PC-9 (cell line): ENCODE data around the gene COA5. TPM values are rescaled to one million over a fixed set of nuclear protein-coding genes. Genes with fewer than 3 reads are reported as not detected.

Source experiments
- BruUV-seq: library from RNA; stranded (reverse); fragments of 400-500 nt; replicated peaks from 2 replicates; lab custom pipeline; 2021; lab: Mats Ljungman, UMichigan
- CTCF ChIA-PET: fragments of 300-600 bp; sonication (Branson Sonifier 250); formaldehyde crosslinking; loops from one replicate; lab custom pipeline; 2022; ENCODE audit warnings: antibody characterized with exemption; lab: Charles Lee
- POLR2A ChIA-PET: fragments of 300-600 bp; sonication (Branson Sonifier 250); formaldehyde crosslinking; loops from one replicate; lab custom pipeline; 2022; ENCODE audit warnings: antibody characterized with exemption; ENCODE audit not compliant: unreplicated experiment; lab: Charles Lee
- DNase-seq, 2 experiments: peaks; one replicate each; pipeline versions ENCODE4 v3.0.0 to v3.0.0-alpha.2; 2015 to 2022; ENCODE audit warnings: mixed read lengths in 1 of 2
- H2AFZ ChIP-seq: fragments of 200-600 bp; sonication (generic); 2 replicates; pipeline ENCODE4 v1.8.1; 2017; ENCODE audit warnings: antibody characterized with exemption
- H3F3A ChIP-seq: fragments of 200-600 bp; sonication (generic); 2 replicates; pipeline ENCODE4 v1.8.1; 2017; ENCODE audit warnings: antibody characterized with exemption, mild to moderate bottlenecking, low read depth; ENCODE audit not compliant: insufficient read depth
- H3K27ac ChIP-seq: fragments of 200-600 bp; sonication (generic); 2 replicates; pipeline ENCODE4 v1.6.1; 2016; ENCODE audit warnings: mixed run types
- H3K27me3 ChIP-seq: fragments of 200-600 bp; sonication (generic); 2 replicates; pipeline ENCODE4 v1.6.1; 2016; ENCODE audit warnings: low read depth, mixed run types; ENCODE audit not compliant: insufficient read depth
- H3K36me3 ChIP-seq: fragments of 200-600 bp; sonication (generic); 2 replicates; pipeline ENCODE4 v1.6.1; 2016; ENCODE audit warnings: low read depth, mixed run types
- H3K4me1 ChIP-seq: fragments of 200-600 bp; sonication (generic); replicated peaks from 2 replicates; pipeline ENCODE4 v1.6.1; 2016; ENCODE audit warnings: mixed run types; ENCODE audit not compliant: insufficient read depth
- H3K4me2 ChIP-seq: fragments of 200-600 bp; sonication (generic); 2 replicates; pipeline ENCODE4 v1.6.1; 2017; ENCODE audit warnings: mixed run types
- H3K4me3 ChIP-seq: fragments of 200-600 bp; sonication (generic); 2 replicates; pipeline ENCODE4 v1.6.1; 2016; ENCODE audit warnings: mixed run types
- H3K79me2 ChIP-seq: fragments of 200-600 bp; sonication (generic); 2 replicates; pipeline ENCODE4 v1.6.1; 2017; ENCODE audit warnings: low read depth, mixed run types
- H3K9me2 ChIP-seq: fragments of 200-600 bp; sonication (generic); 2 replicates; pipeline ENCODE4 v1.8.1; 2017; ENCODE audit warnings: mild to moderate bottlenecking; ENCODE audit not compliant: insufficient read depth
- H3K9me3 ChIP-seq: fragments of 200-600 bp; sonication (generic); 2 replicates; pipeline ENCODE4 v1.8.1; 2016; ENCODE audit warnings: low read depth; ENCODE audit not compliant: insufficient read depth
- H4K20me1 ChIP-seq: fragments of 200-600 bp; sonication (generic); 2 replicates; pipeline ENCODE4 v1.8.1; 2017; ENCODE audit not compliant: insufficient read depth
- EZH2 ChIP-seq: fragments of 200-600 bp; sonication (generic); IDR thresholded peaks from 2 replicates; pipeline ENCODE4 v1.8.0; 2017; ENCODE audit warnings: antibody characterized with exemption, low read depth
- intact Hi-C: fragments of 100-400 bp; cut with micrococcal nuclease; formaldehyde crosslinking; loops from one replicate; pipeline ENCODE4 v1.10.0; 2022; ENCODE audit not compliant: unreplicated experiment
- total RNA-seq: library from RNA; stranded (reverse); gene quantifications from 2 replicates; pipeline ENCODE4 v1.2.3, GENCODE V29; 2021
- TF ChIP-seq, protein P1 (sequence below): fragments of 200-600 bp; sonication (generic); conservative IDR thresholded peaks from 2 replicates; pipeline ENCODE4 v1.6.1; 2017; ENCODE audit warnings: mixed run types, antibody characterized with exemption, mild to moderate bottlenecking, moderate library complexity

Gene COA5
- total RNA-seq, 1 experiment from 2014 or later = 43.6 TPM

- ChIA-PET CTCF (no interaction called here), POLR2A (no interaction called here)
- no peak overlapping the region for H3K27ac ChIP-seq
- H3F3A ChIP-seq = no peaks in the 10 kb centered on the region
- H3K36me3 ChIP-seq = no peaks in the 10 kb centered on the region; the same call in 1 of the 2 replicates
- H3K9me3 ChIP-seq = no peaks in the 10 kb centered on the region
- H3K4me2 ChIP-seq = no peak overlapping the region
- H4K20me1 ChIP-seq = no peaks in the 10 kb centered on the region
- no peaks in the 10 kb centered on the region for H3K27me3 ChIP-seq
- H3K4me3 ChIP-seq = no peak overlapping the region
- TF ChIP-seq EZH2 = no peak
- TF ChIP-seq, protein P1, sequence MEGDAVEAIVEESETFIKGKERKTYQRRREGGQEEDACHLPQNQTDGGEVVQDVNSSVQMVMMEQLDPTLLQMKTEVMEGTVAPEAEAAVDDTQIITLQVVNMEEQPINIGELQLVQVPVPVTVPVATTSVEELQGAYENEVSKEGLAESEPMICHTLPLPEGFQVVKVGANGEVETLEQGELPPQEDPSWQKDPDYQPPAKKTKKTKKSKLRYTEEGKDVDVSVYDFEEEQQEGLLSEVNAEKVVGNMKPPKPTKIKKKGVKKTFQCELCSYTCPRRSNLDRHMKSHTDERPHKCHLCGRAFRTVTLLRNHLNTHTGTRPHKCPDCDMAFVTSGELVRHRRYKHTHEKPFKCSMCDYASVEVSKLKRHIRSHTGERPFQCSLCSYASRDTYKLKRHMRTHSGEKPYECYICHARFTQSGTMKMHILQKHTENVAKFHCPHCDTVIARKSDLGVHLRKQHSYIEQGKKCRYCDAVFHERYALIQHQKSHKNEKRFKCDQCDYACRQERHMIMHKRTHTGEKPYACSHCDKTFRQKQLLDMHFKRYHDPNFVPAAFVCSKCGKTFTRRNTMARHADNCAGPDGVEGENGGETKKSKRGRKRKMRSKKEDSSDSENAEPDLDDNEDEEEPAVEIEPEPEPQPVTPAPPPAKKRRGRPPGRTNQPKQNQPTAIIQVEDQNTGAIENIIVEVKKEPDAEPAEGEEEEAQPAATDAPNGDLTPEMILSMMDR = no peak
- H2AFZ ChIP-seq = no peak overlapping the region
- no TSS peak for BruUV-seq
- H3K79me2 ChIP-seq = no peaks in the 10 kb centered on the region
- no peaks in the 10 kb centered on the region for H3K9me2 ChIP-seq
- H3K4me1 ChIP-seq = no peaks in the 10 kb centered on the region
- intact Hi-C loops = no loop called here
- DNase-seq = no peak
Measured at GRCh38 chr2:98643496-98644100, 35.3 kb upstream of the COA5 start.

DNA sequence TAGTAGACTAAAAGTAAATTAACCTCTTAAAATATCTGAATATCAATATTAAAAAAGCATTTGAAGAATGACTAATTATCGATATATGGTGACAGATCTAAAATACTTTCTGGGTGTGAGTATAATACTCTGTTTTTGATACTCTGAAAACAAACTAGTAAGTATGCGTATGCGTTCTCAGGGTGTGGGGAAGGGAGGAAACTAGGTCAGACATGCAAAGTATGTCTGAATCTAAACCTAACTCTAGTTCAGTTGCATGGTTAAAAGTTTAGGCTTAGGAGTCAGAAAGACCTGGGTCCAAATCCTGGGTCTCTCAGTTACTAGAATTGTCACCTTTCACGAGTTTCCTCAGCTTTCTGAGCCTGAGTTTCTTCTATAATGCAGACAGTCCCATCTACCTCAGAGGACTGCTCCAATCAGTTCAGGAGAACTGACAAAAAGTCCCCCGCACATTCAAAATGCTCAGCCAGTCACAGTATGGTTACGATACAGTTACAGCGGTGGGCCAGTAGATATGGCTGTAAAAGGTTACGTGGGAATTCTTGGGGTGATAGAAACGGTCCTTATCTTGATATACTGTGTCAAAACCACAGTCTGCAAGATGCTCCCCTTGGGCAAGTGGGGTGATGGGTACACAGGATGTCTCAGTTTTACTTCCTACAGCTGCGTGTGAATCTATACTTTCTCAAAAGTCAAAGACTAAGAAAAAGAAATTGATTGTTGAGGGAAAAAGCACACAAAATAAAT lies 29.3 kb upstream of the COA5 start:
- H3K79me2 ChIP-seq = no peaks in the 10 kb centered on the region
- no peaks in the 10 kb centered on the region for H3K4me1 ChIP-seq
- no peak overlapping the region for H2AFZ ChIP-seq
- H3K27me3 ChIP-seq = no peaks in the 10 kb centered on the region
- H4K20me1 ChIP-seq = no peaks in the 10 kb centered on the region
- DNase-seq = no peak
- H3K9me2 ChIP-seq = no peaks in the 10 kb centered on the region
- H3K4me3 ChIP-seq = no peak overlapping the region
- intact Hi-C loops = no loop called here
- TF ChIP-seq EZH2 = no peak
- TF ChIP-seq, protein P1 = no peak
- H3K27ac ChIP-seq = no peak overlapping the region
- no TSS peak for BruUV-seq
- H3K9me3 ChIP-seq = no peaks in the 10 kb centered on the region
- no peak overlapping the region for H3K4me2 ChIP-seq
- H3K36me3 ChIP-seq = no peaks in the 10 kb centered on the region
- no peaks in the 10 kb centered on the region for H3F3A ChIP-seq
- POLR2A ChIA-PET = no interaction called here
- CTCF ChIA-PET = no interaction called here

DNA sequence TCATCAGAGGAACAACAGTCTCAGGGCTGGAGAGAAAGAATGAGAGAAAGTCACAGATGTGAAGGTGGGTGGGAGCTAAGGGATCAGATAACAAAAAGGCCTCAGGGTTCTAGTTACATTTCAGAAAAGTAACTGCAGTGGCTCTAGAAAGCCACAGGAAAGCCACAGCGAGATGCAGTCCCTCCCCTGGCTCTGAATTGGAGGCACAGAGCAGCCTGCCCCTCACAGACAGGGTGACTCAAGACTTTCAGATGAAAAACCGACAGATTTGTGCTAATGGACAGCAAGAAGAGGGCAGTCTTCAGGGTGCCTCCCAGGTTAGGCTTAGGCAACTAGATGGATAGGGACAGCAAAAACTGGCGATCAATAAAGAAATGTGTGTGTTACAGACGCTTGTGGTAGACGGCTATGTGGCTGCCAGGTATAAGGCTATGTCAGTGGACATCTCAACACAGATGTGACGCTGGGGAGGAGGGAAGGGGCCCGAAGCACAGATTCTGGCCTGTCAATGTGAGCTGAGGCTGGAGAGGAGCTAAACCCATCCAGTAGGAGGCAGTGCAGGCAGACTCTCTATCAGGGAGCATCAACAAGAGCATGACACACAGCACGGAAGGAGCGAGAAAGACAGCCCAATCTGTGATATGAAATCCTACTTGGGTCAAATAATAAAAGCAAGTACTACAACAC lies 26.2 kb upstream of the COA5 start:
- no peaks in the 10 kb centered on the region for H3K9me3 ChIP-seq
- H3K4me1 ChIP-seq = no peaks in the 10 kb centered on the region
- H3K4me3 ChIP-seq = no peak overlapping the region
- no TSS peak for BruUV-seq
- no peak overlapping the region for H2AFZ ChIP-seq
- H3K4me2 ChIP-seq = no peak overlapping the region
- ChIA-PET CTCF (no interaction called here), POLR2A (no interaction called here)
- no peaks in the 10 kb centered on the region for H3K27me3 ChIP-seq
- H3K9me2 ChIP-seq = no peaks in the 10 kb centered on the region
- no peaks in the 10 kb centered on the region for H3K36me3 ChIP-seq
- intact Hi-C loops = no loop called here
- TF ChIP-seq EZH2 = no peak
- TF ChIP-seq, protein P1 = peak; percentile 47
- no peak overlapping the region for H3K27ac ChIP-seq
- H3K79me2 ChIP-seq = no peaks in the 10 kb centered on the region
- no peaks in the 10 kb centered on the region for H4K20me1 ChIP-seq
- DNase-seq = no peak
- H3F3A ChIP-seq = no peaks in the 10 kb centered on the region
